ENCODE results near the gene POLA2. TPM values are rescaled to one million over a fixed set of nuclear protein-coding genes. Genes with fewer than 3 reads are reported as not detected.

POLA2 gene
- total and polyA plus RNA-seq, 4 donors = 3.0 to 9.2 (median 3.8) TPM

DNA sequence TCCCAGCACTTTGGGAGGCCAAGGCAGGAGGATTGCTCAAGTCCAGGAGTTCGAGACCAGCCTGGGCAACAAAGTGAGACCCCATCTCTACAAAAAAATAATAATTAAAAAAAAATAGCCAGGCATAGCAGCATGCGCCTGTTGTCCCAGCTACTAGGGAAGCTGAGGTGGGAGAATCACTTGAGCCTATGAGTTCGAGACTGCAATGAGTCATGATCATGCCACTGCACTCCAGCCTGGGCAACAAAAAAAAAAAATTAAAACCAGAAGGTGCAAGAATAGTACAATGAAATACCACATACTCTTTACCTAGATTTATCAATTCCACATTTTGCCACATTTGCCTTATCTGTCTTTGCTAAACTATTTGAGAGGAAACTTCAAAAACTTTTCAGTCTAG, 80.1 kb downstream of the POLA2 start:
- intact Hi-C loops (cut with DNase I) = no loop called here
- Histone ChIP-seq H3K4me1 (ENCODE audit: control insufficient read depth in 1 of 2, insufficient read depth in 2 of 2, low read length in 2 of 2) (no peaks in the 10 kb centered on the region), H3K9me3 (ENCODE audit: control insufficient read depth, low read length) (no peaks in the 10 kb centered on the region), H3K27me3 (ENCODE audit: control insufficient read depth in 1 of 2, insufficient read depth in 2 of 2, low read length in 1 of 2) (no peaks in the 10 kb centered on the region), H3K36me3 (ENCODE audit: control insufficient read depth in 1 of 2, insufficient read depth in 2 of 2, low read length in 1 of 2) (peaks cover 0 to 31% of the 10 kb centered on the region in 2 donors), H3K27ac (ENCODE audit: low read depth in 1 of 2, low read length in 2 of 2) (no peak overlapping the region), H3K4me3 (ENCODE audit: low read length in 2 of 2) (no peak overlapping the region)
- DNase-seq (no peak), ATAC-seq (ENCODE audit: low FRiP score) (no peak)
- 86 to 88% methylated on average over 3 of the region's 3 CpGs for WGBS, 2 donors

Other genes starting within 250 kb of the POLA2 start
- 10 to 100 TPM; 96.3 to 98.5 TPM for gene ARL2, start 247.8 kb upstream of the POLA2 start, total RNA-seq
- 100 to 1,000 TPM; 151 to 175 TPM for gene ARL2, start 247.8 kb upstream of the POLA2 start, polyA plus RNA-seq
- 10 to 100 TPM; 19.9 to 26.1 TPM for gene SNX15, start 234.5 kb upstream of the POLA2 start, total RNA-seq
- gene SNX15, start 234.5 kb upstream of the POLA2 start, polyA plus RNA-seq = 10 to 100 TPM; 21.7 to 26.2 TPM
- gene SAC3D1, start 220.8 kb upstream of the POLA2 start, total RNA-seq = 1 to 10 TPM; 3.6 to 4.9 TPM
- 1 to 10 TPM; 5.4 to 7.5 TPM for gene SAC3D1, start 220.8 kb upstream of the POLA2 start, polyA plus RNA-seq
- 10 to 100 TPM; 14.1 to 29.4 TPM for gene NAALADL1, start 203.4 kb upstream of the POLA2 start, total RNA-seq
- 10 to 100 TPM; 25.8 to 45.9 TPM for gene NAALADL1, start 203.4 kb upstream of the POLA2 start, polyA plus RNA-seq
- gene CDCA5, start 177.9 kb upstream of the POLA2 start, total RNA-seq = 1 to 10 TPM in 1 of 2 donors, under 1 TPM in 1; 0.81 to 1.0 TPM
- 1 to 10 TPM in 1 of 2 donors, under 1 TPM in 1; 1.00 to 2.5 TPM for gene CDCA5, start 177.9 kb upstream of the POLA2 start, polyA plus RNA-seq
- 10 to 100 TPM; 31.5 to 35.0 TPM for gene ZFPL1, start 177.7 kb upstream of the POLA2 start, total RNA-seq
- gene ZFPL1, start 177.7 kb upstream of the POLA2 start, polyA plus RNA-seq = 10 to 100 TPM; 24.9 to 69.9 TPM
- 100 to 1,000 TPM; 101 to 121 TPM for gene VPS51, start 165.7 kb upstream of the POLA2 start, total RNA-seq
- gene VPS51, start 165.7 kb upstream of the POLA2 start, polyA plus RNA-seq = 100 to 1,000 TPM in 1 of 2 donors, 10 to 100 TPM in 1; 73.0 to 191 TPM
- gene TM7SF2, start 150.1 kb upstream of the POLA2 start, total RNA-seq = 1 to 10 TPM; 5.2 to 7.2 TPM
- 10 to 100 TPM in 1 of 2 donors, 1 to 10 TPM in 1; 4.0 to 11.8 TPM for gene TM7SF2, start 150.1 kb upstream of the POLA2 start, polyA plus RNA-seq
- gene ZNHIT2, start 144.3 kb upstream of the POLA2 start, total RNA-seq = 1 to 10 TPM; 4.1 to 7.5 TPM
- 10 to 100 TPM in 1 of 2 donors, 1 to 10 TPM in 1; 3.4 to 12.9 TPM for gene ZNHIT2, start 144.3 kb upstream of the POLA2 start, polyA plus RNA-seq
- 100 to 1,000 TPM; 674 to 804 TPM for gene FAU, start 139.8 kb upstream of the POLA2 start, total RNA-seq
- 1,000 to 10,000 TPM; 1,037 to 1,172 TPM for gene FAU, start 139.8 kb upstream of the POLA2 start, polyA plus RNA-seq
- 10 to 100 TPM; 35.0 to 37.1 TPM for gene MRPL49, start 139.6 kb upstream of the POLA2 start, total RNA-seq
- 10 to 100 TPM; 44.2 to 52.2 TPM for gene MRPL49, start 139.6 kb upstream of the POLA2 start, polyA plus RNA-seq
- gene SYVN1, start 127.4 kb upstream of the POLA2 start, total RNA-seq = 10 to 100 TPM; 50.2 to 64.0 TPM
- 10 to 100 TPM in 1 of 2 donors, 1 to 10 TPM in 1; 5.5 to 26.2 TPM for gene SYVN1, start 127.4 kb upstream of the POLA2 start, polyA plus RNA-seq
- gene SPDYC, start 91.7 kb upstream of the POLA2 start, total RNA-seq = not detected
- not detected for gene SPDYC, start 91.7 kb upstream of the POLA2 start, polyA plus RNA-seq
- 100 to 1,000 TPM; 109 to 137 TPM for gene CAPN1, start 80.0 kb upstream of the POLA2 start, total RNA-seq
- gene CAPN1, start 80.0 kb upstream of the POLA2 start, polyA plus RNA-seq = 10 to 100 TPM; 75.5 to 96.3 TPM
- 10 to 100 TPM; 16.2 to 20.9 TPM for gene CDC42EP2, start 52.9 kb downstream of the POLA2 start, total RNA-seq
- gene CDC42EP2, start 52.9 kb downstream of the POLA2 start, polyA plus RNA-seq = 1 to 10 TPM; 2.3 to 3.5 TPM
- 10 to 100 TPM; 51.3 to 59.6 TPM for gene DPF2, start 71.9 kb downstream of the POLA2 start, total RNA-seq
- 10 to 100 TPM; 16.4 to 41.1 TPM for gene DPF2, start 71.9 kb downstream of the POLA2 start, polyA plus RNA-seq
- gene TIGD3, start 92.8 kb downstream of the POLA2 start, total RNA-seq = under 1 TPM in 1 of 2 donors, not detected in 1; 0.16 TPM
- under 1 TPM in 1 of 2 donors, not detected in 1; 0.88 TPM for gene TIGD3, start 92.8 kb downstream of the POLA2 start, polyA plus RNA-seq
- gene SLC25A45, start 120.7 kb downstream of the POLA2 start, total RNA-seq = 10 to 100 TPM in 1 of 2 donors, 1 to 10 TPM in 1; 9.1 to 16.0 TPM
- 10 to 100 TPM in 1 of 2 donors, 1 to 10 TPM in 1; 5.6 to 10.7 TPM for gene SLC25A45, start 120.7 kb downstream of the POLA2 start, polyA plus RNA-seq
- gene FRMD8, start 124.7 kb downstream of the POLA2 start, total RNA-seq = 10 to 100 TPM; 27.8 to 39.5 TPM
- gene FRMD8, start 124.7 kb downstream of the POLA2 start, polyA plus RNA-seq = 10 to 100 TPM; 16.8 to 19.2 TPM
- gene NEAT1, start 160.8 kb downstream of the POLA2 start, total RNA-seq = 1,000 to 10,000 TPM; 1,566 to 1,734 TPM
- gene NEAT1, start 160.8 kb downstream of the POLA2 start, polyA plus RNA-seq = 1,000 to 10,000 TPM in 1 of 2 donors, 100 to 1,000 TPM in 1; 239 to 1,307 TPM
- gene MALAT1, start 237.1 kb downstream of the POLA2 start, total RNA-seq = over 10,000 TPM; 16,103 to 18,225 TPM
- gene MALAT1, start 237.1 kb downstream of the POLA2 start, polyA plus RNA-seq = 100 to 1,000 TPM; 228 to 370 TPM

All from aorta (tissue), 5 donors.